ENCODE results near the gene CLDN15.
A peak's percentile ranks its signal among the peaks of the same experiment; 100 is the strongest.
"Not testable (repeated sequence)": the region's sequence is repeated elsewhere in the genome, so short reads cannot be mapped to it uniquely, and the experiment has no call there.

The CLDN15 gene, protein sequence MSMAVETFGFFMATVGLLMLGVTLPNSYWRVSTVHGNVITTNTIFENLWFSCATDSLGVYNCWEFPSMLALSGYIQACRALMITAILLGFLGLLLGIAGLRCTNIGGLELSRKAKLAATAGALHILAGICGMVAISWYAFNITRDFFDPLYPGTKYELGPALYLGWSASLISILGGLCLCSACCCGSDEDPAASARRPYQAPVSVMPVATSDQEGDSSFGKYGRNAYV

DNA sequence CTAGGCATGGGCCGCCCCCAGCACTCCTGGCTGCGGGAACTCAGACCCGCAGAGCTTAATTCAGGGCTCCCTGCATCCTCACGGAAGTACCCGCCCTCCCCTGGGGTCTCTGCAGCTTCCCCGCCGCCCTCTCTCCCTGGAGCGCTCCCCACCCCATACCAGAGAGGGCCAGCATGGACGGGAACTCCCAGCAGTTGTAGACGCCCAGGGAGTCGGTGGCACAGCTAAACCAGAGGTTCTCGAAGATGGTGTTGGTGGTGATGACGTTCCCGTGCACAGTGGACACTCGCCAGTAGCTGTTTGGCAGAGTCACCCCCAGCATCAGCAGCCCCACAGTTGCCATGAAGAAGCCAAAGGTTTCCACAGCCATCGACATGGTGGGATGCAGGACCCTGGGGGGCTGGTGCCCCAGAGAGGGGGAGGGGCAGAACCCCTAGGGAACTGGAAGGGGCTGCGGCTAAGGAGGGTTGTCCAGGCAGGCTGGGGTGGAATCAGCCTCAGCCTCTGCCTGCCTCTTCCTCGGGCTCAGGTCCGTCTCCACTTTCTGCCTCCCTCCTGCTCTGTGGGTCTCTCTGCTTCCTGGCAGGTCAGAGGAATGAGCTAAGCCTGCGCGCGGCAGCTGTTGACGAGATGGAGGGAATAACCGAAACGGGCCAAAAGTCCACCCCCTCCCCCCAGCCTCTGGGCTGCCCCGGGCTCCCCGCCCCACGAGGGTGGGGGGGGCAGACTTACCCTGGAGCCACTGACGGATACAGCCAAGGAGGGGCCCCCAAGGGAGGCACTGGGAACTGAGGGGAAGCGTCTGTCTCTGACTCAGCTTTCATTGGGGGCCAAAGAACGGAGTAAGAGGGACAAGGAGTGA, at the start of gene CLDN15:
CLDN15 (minus strand) TSS at position 597 of the 862 bp plus-strand sequence; CDS start at position 376, 221 bp downstream.
- DNase-seq = peak in 7 of 14 donors; percentile 11 to 76 (median 30)

DNA sequence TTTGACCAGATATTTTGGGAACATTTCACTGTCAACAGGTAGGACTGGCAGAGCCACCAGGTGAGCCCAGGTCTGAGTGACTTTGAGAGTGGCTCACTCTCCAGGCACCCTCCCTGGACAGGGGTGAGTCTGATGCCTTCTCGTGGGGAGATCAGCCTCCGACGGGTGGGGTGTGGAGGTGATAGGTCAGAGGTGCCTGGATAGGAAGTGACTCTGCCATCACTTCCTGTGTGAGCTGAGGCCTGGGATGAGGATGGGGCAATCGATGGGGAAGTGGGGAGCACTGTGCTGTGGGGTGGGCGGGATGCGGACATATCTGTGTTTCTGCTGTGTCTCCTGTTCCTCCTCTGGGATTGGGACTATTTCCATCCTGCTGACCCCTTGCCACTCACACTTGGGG, 49.4 kb upstream of the CLDN15 start:
- no peak for DNase-seq

DNA sequence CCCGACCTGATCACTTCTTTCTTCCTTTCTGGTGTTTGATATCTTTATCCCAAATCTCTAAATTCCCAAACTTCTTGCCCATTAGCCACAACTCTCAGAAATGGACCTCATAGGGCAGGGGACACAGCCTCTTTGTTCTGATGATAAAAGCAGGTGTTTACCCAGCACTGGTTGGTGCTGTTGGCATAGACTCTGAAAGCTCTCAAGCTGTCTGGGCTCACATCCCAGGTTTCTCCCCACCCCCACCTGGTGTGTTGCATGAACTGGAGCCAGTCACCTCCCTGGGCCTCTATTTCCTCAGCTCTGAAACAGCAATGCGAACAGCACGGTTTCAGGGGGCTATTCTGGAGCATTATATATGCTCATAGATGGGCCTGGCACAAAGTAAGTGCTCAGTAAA, 48.3 kb upstream of the CLDN15 start:
- not testable (repeated sequence) for DNase-seq

DNA sequence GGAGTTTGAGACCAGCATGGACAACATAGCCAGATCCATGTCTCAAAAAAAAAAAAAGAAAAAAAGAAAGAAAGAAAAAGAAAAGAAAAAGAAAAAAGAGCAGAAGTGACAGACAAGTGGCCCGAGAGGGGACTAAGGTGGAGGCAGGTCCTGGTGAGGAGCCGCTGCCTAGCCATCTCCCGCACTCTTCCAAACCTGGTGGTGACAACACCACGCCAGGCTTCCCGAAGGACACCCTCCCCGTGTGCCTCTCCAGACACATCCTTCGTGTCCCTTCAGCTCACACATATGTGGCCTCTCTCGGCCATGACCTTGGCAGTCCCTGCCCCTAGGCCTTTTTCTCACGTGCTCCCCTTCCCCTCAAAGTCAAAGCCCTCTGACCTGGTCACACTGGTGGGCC, 47.6 kb upstream of the CLDN15 start:
- DNase-seq = no peak

DNA sequence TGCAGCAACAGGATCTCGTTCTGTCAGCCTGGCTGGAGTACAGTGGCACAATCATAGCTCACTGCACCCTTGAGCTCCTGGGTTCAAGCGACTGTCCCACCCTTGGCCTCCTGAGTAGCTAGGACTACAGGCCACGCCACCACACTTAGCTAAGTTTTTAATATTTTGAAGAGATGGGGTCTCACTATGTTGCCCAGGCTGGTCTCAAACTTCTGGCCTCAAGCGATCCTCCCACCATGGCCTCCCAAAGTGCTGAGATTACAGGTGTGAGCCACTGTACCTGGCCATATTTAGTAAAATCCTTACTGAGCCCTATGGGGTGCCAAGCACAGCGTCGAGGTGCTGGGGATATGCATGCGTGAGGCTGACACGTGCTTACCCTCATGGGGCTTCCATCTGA, 43.3 kb upstream of the CLDN15 start:
- not testable (repeated sequence) for DNase-seq

DNA sequence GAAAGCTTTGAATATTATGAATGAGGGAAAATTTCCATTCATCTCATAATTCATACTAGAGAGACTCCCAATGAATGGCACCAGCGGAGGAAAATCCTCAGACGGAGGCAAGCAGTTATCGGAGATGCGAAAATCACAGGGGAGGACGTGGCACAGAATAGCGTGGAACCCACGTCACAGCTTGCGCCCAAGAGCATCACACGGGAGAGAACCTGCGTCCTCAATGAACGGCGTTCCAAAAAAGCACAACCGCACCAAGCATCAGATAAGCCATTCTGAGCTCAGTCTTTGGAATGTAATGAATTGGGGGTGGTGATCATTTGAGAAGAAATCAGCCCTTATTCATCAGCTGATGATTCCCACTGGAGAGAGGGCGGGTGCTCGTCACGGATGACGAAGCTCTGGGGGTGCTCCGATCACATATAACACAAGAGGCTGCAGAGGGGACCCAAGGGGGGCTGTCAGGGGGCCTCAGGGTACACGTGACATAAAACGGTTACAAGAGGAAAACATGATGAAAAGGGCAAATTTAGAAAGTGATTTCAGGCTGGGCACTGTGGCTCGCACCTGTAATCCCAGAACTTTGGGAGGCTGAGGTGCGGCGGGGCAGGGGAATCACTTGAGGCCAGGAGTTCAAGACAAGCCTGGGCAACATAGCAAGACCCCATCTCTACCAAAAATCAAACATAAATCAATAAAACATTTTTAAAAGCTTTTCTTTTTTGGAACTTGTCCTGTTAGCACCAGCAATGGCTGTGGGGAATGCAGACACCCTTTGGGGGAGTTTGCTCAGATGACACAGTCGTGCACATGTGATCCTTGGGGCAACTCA, 41.1 kb upstream of the CLDN15 start:
- no peak for DNase-seq

DNA sequence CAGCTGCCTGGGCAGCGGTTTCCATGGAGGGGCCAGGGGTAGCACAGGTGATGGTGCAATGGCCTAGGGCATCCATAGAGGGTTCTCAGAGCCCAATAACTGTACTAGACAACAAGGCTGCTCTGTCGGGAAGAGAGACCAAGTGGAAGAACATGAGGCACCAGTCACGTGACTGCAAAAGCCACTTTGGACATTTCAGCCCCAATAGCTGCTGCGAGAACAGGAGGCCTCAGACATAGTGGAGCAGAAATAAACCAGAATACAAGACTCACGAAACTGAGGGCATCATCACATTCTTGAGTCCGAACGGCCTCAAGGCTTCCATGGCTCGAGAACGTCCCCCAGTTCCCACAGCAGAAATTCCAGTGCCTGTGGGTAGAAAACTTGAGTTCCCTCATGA, 39.6 kb upstream of the CLDN15 start:
- DNase-seq = no peak

DNA sequence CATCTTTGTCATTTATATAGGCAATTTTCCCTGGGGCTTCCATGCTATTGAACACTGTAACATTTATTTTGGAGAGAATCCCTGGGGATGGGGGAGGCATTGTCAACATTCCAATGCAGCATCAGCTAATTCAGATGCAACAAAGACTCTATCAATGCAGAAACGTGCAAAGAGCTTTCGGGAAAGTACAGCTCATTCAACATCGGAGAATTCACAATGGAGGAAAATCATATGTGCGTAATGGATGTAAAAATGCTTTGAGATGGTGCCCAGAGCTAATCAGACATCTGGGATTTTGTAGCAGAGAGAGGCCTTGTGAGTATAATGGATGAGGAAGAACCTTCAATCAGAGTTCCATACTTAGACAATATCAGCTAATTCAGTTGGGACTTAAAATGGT, 35.6 kb upstream of the CLDN15 start:
- no peak for DNase-seq

DNA sequence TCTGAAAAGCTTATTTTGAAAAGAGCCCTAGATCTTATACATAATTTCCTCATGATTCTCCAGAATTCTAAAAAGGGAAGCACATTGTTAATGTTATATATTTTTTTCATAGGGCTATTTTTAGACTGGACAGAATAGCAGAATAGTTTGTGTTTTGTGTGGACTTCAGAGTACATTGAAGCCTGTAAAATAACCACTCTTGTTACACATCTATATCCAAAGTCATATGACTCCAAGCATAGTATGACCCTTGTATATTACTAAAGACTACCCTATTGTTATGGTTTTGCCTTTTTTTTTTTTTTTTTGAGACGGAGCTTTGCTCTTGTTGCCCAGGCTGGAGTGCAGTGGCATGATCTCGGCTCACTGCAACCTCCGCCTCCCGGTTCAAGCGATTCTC, 33.4 kb upstream of the CLDN15 start:
- DNase-seq = no peak

DNA sequence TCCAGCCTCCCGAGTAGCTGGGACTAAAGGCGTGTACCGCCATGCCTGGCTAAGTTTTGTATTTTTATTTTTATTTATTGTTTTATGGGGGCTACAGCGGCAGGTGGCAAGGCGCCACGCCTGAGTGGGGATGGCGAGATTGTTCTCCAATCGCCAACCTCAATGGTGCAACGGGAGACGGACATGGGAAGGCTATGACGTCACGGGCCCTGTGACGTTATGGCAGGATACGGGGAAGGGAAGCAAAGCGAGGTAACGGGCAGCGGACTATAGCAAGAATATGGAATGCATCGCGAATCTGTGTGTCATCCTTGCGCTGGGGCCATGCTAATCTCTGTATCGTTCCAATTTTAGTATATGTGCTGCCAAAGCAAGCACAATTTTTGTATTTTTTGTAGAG, 32.1 kb upstream of the CLDN15 start:
- DNase-seq = no peak

DNA sequence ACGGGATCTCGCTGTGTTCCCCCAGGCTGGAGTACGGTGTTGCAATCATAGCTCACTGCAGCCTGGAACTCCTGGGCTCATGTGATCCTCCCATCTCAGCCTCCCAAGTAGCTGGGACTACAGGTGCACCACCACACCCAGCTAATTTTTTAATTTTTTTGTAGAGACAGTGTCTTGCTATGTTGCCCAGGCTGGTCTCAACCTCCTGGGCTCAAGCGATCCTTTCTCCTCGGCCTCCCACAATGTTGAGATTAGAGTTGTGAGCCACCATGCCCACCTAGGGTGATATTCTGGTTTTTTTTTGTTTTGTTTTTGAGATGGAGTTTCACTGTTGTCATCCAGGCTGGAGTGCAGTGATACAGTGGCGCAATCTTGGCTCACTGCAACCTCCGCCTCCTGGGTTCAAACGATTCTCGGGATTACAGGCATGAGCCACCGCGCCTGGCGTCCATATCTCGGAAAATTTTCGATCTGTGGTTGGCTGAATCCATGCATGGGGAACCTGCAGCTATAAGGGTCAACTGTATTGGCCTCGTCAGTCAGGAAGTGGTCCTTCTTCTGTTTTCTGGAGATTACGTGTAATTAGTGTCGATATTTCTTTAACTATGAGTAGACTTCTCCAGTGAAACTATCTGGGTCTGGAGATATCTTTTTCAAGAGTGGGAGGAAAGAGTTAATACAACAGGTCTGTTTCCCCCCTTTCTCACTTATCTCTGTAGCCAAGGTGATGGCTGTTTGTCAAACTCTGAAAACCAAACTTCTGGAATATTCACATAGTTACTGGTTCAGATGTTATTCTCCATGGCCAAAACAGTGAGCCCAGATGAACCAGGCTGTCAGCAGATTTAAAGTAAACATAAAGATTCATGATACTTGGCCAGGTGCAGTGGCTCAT, 28.3 kb upstream of the CLDN15 start:
- no peak for DNase-seq

DNA sequence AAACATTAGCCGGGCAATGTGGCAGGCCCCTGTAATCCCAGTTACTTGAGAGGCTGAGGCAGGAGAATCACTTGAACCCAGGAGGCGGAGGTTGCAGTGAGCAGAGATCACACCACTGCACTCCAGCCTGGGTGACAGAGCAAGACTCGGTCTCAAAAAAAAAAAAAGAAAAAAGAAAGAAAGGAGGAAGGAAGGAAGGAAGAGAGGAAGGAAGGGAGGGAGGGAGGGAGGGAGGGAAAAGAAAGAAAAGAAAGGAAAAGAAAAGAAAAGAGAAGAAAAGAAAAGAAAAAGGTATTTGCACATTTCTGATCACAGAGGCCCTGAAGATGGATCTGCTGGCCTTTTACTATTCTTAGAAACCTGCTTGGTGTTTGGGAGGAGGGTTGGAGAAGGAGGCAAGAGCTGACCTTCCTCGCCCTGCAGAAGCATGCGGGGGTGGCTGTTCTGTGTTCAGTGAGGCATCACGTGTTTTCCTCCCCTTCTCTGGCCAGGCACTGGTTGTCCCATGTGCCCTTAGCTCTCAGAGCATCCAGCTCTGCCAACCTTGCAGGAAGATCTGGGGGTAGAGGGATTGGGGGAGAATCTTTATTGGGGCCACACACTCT, 26.6 kb upstream of the CLDN15 start:
- DNase-seq = peak in 1 of 14 donors; percentile 12

DNA sequence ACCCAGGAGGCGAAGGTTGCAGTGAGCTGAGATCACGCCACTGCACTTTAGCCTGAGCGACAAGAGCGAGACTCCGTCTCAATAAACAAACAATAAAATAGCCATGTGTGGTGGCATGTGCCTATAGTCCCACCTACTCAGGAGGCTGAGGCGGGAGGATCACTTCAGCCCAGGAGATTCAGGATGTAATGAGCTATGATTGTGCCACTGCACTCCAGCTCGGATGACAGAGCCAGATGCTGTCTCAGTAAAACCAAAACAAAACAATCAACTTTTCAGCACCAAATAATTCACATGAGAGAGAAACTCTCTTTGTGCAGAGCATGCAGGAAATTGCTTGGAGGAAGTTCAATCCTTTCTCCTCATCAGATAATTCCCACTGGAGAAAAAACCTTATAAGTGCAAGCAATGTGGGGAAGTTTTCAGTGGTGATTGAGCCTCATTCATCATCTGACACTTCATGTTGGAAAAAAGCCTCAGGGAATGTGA, 20.7 kb upstream of the CLDN15 start:
- no peak for DNase-seq

DNA sequence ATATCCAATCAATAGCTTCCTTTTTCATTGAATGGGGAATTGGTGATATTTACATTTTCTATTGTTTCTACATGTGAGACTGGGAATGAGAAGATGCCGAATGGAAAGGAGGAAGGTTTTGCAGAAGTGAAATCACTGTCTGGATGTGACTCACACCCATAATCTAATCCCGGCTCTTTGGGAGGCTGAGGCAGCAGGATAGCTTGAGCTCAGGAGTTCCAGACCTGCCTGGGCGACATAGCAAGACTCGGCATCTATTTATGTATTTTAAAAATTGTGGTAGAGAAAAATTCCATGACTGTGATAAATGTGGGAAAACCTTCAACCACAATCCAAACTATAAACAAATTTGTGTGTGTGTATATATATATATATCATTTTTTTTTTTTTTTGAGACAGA, 18.2 kb upstream of the CLDN15 start:
- no peak for DNase-seq

DNA sequence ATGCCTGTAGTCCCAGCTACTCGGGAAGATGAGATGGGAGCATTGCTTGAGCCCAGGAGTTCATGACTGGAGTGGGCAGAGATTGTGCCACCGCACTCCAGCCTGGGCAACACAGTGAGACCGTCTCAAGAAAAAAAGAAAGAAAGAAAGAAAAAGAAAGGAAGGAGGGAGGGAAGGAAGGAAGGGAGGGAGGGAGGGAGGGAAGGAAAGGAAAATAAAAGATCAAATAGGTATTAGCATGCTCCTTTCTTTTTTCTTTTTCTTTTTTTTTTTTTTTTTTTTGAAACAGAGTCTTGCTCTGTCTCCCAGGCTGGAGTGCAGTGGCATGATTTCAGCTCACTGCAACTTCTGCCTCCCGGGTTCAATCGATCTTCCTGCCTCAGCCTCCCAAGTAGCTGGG, 15.6 kb upstream of the CLDN15 start:
- not testable (repeated sequence) for DNase-seq

DNA sequence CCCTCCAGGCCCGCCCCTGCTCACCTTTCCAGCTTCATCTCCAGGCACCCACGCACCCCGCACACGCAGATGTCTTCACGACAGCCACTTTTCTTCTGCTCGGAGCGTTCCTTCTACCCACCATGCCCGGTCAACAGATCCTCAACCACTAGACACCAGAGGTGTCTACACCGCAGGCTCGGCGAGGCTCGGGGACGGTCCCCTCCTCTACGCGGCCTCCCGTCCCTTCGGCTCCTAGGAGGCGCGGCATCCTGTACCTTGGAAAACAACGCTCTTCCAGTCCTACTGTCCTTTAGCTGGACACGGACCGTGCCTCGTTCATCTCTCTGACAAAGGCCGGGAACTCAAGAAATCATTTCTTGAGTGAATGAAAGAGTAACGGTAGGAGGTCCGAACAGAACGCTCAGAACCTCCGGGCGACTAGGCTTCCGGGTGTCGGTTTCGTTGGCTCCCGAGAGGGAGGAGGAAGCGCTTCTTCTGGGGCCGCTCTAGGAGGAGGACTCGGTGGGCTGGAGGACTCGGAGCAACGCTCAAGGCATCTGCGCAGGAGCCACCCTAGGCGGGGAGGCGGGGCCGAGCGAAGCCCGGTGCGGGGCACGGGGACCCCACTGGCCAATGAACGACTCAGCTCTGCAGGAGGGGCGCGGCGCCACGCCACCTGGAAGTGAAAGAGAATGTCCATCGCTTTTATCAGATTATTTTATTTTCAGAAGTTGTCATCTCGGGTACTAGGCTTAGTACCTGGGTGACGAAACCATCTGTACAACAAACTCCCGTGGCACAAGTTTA, 14.5 kb upstream of the CLDN15 start:
- peak; percentile 61 to 94 (median 90) for DNase-seq

DNA sequence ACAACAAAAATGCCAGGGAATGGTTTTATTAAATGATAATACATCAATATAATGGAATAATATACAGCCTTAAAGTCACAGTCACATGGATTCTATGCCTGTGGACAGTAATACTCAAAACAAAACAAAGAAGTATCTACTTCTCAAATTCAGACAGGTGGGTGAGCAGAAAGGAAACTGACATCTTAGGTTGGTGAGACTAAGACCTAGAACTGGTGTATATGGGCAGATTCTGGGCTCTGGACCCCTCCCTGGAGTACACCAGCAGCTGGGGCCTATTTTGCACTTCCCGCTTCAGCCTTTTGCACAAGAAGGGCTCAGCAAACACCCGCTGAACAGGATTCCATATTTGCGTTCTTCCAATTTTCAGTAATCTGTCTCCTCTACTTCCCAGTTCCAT, 12.7 kb upstream of the CLDN15 start:
- DNase-seq = no peak

DNA sequence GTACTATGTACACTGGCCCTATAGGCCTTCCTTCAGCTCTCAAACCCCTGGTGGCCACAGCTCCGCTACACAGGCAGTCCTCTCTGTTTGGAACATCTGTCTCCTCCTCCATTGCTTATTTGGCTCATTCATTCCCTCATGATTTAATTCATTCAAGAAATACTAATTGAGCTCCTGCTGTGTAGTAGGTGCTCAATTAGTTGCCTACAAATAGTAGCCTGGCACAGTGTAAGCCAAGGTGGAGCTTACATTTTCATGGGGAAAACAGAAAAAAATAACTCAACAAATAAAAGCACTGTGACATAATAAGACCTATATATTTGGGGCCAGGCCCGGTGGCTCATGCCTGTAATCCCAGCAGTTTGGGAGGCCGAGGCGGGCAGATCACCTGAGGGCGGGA, 10.7 kb upstream of the CLDN15 start:
- DNase-seq = no peak

DNA sequence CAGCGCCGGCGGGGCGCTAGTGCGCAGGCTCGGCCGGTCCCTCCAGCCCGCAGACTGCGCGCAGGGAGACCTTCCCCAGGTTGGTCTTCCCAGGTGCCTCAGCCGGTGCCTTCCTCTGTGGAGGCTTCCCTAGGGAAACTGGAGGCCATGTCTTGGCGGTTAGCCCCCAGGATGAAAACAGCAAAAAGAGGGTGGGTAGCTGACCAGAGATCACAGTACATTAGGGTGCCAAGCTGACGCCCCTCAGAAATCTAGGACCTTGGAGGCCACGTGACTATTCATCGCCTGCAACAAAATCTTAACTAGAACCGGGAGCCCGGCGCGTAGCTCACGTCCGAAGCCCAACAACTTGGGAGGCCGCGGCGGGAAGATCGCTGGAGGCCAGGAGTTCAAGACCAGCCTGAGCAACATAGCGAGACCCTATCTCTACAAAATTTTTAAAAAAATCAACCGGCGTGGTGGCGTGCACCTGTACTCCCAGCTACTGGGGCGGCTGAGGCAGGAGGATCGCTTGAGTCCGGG, 7.6 kb upstream of the CLDN15 start:
- DNase-seq = no peak

Measured in C1 segment of cervical spinal cord (tissue), 14 donors.